Coronary artery (tissue), 2 donors: ENCODE measurements around the gene FAM20C.

Experiments used
- DNase-seq: peaks from one replicate; pipeline ENCODE4 v3.0.0-alpha.2; 2017; ENCODE audit warnings: low spot score
- H3K27ac ChIP-seq, 2 donors: fragments of 200-600 bp; sonication (generic); one replicate each; pipeline ENCODE4 v1.5.1; 2016 to 2019
- H3K4me3 ChIP-seq: fragments of 200-600 bp; sonication (generic); 2 replicates; pipeline ENCODE4 v1.5.1; 2016; ENCODE audit warnings: mild to moderate bottlenecking, moderate library complexity
- CTCF ChIP-seq: fragments of 200-600 bp; sonication (generic); IDR thresholded peaks from one replicate; pipeline ENCODE4 v1.5.1; 2019; ENCODE audit warnings: antibody characterized with exemption

Gene FAM20C

GRCh38 chr7:169276-170172, 22.8 kb upstream of the FAM20C start:
- no peak for TF ChIP-seq CTCF
- no peak overlapping the region for H3K4me3 ChIP-seq
- no peak for DNase-seq
- H3K27ac ChIP-seq, result no peak overlapping the region

- no peak overlapping the region for H3K4me3 ChIP-seq
- no peak overlapping the region for H3K27ac ChIP-seq
- no peak for TF ChIP-seq CTCF
- no peak for DNase-seq
Measured at GRCh38 chr7:170551-171363, 21.6 kb upstream of the FAM20C start.

GRCh38 chr7:171364-171904, 20.9 kb upstream of the FAM20C start:
- no peak for DNase-seq

GRCh38 chr7:171912-172515, 20.4 kb upstream of the FAM20C start:
- Histone ChIP-seq H3K27ac (no peak overlapping the region), H3K4me3 (no peak overlapping the region)
- TF ChIP-seq CTCF, result no peak
- no peak for DNase-seq

More at GRCh38 chr7:171364-171904, 20.9 kb upstream of the FAM20C start:
- TF ChIP-seq CTCF, result no peak
- Histone ChIP-seq H3K27ac (no peak overlapping the region), H3K4me3 (no peak overlapping the region)

GRCh38 chr7:173209-173918, 19.0 kb upstream of the FAM20C start:
- no peak overlapping the region for H3K4me3 ChIP-seq
- no peak for TF ChIP-seq CTCF
- no peak for DNase-seq
- no peak overlapping the region for H3K27ac ChIP-seq

GRCh38 chr7:174716-175115, 17.7 kb upstream of the FAM20C start:
- no peak for TF ChIP-seq CTCF
- H3K4me3 ChIP-seq, result no peak overlapping the region
- DNase-seq, result no peak
- H3K27ac ChIP-seq, result no peak overlapping the region
